HepG2 (cell line): ENCODE data around the gene XPNPEP2.

Experiments
- FOSL1 ChIP-seq: sonication (generic); formaldehyde crosslinking; IDR thresholded peaks from 2 replicates; pipeline ENCODE4 v1.9.0; 2021; ENCODE audit warnings: missing genetic modification reagents, borderline replicate concordance
- PRDM10 ChIP-seq: sonication (generic); formaldehyde crosslinking; IDR thresholded peaks from 2 replicates; pipeline ENCODE4 v1.4.0; 2020; ENCODE audit warnings: low read depth, missing genetic modification reagents
- SP4 ChIP-seq: sonication (generic); formaldehyde crosslinking; IDR thresholded peaks from 2 replicates; pipeline ENCODE4 v1.8.1; 2023; ENCODE audit warnings: mild to moderate bottlenecking, missing genetic modification reagents
- STAG1 ChIP-seq: sonication (generic); formaldehyde crosslinking; IDR thresholded peaks from 2 replicates; pipeline ENCODE4 v1.4.0; 2020; ENCODE audit warnings: missing genetic modification reagents
- USF2 ChIP-seq, 2 experiments: sonication (generic) in 1 of 2; formaldehyde crosslinking in 1 of 2; IDR thresholded peaks; 2 replicates each; pipeline versions ENCODE4 v1.5.1 to v1.6.1; 2011 to 2020; ENCODE audit warnings: borderline replicate concordance in 1 of 2, low read depth in 1 of 2, low read length in 1 of 2, mild to moderate bottlenecking in 1 of 2, missing genetic modification reagents in 1 of 2, moderate library complexity in 1 of 2
- ZBTB42 ChIP-seq: sonication (generic); formaldehyde crosslinking; IDR thresholded peaks from 2 replicates; pipeline ENCODE4 v1.5.0; 2020; ENCODE audit warnings: mild to moderate bottlenecking, missing genetic modification reagents
- ZBTB46 ChIP-seq: sonication (generic); formaldehyde crosslinking; IDR thresholded peaks from 2 replicates; pipeline ENCODE4 v1.4.0; 2020; ENCODE audit warnings: mild to moderate bottlenecking, missing genetic modification reagents, borderline replicate concordance
- ZNF317 ChIP-seq: sonication (generic); formaldehyde crosslinking; IDR thresholded peaks from 2 replicates; pipeline ENCODE4 v1.5.0; 2020; ENCODE audit warnings: mild to moderate bottlenecking, missing genetic modification reagents
- ZNF687 ChIP-seq: sonication (generic); formaldehyde crosslinking; IDR thresholded peaks from 2 replicates; pipeline ENCODE4 v1.5.1; 2020; ENCODE audit warnings: mild to moderate bottlenecking, missing genetic modification reagents, moderate library complexity

- TF ChIP-seq FOSL1 (no peak), USF2 (IDR thresholded peaks at IDR 0.05; ENCODE audit: low read depth, low read length) (no peak), USF2 (CRISPR knock-in tag; IDR thresholded peaks at IDR 0.05; ENCODE audit: borderline replicate concordance) (no peak), STAG1 (CRISPR knock-in tag) (no peak), PRDM10 (no peak), ZNF317 (no peak), SP4 (CRISPR knock-in tag) (no peak), ZBTB42 (CRISPR knock-in tag) (no peak), ZBTB46 (CRISPR knock-in tag) (no peak), ZNF687 (CRISPR knock-in tag) (no peak)
Measured at GRCh38 chrX:129716507-129716906, 22.3 kb upstream of the XPNPEP2 start.
